CD4-positive, alpha-beta T cell (primary cell): ENCODE results near the gene WDFY2. TPM values are rescaled to one million over a fixed set of nuclear protein-coding genes. Genes with fewer than 3 reads are reported as not detected.

Experiments used
- ATAC-seq: fragments of 200-7000 bp; cut with Tn5 transposase; one replicate; pipeline ENCODE4 v1.10.0; 2022; ENCODE audit warnings: mild to moderate bottlenecking; ENCODE audit not compliant: poor library complexity
- CTCF ChIA-PET: fragments of 350-600 bp; sonication (Branson Sonifier 250); formaldehyde crosslinking; loops from one replicate; lab custom pipeline; 2021; ENCODE audit warnings: antibody characterized with exemption, inconsistent platforms; lab: Charles Lee
- POLR2A ChIA-PET: fragments of 350-600 bp; sonication (Branson Sonifier 250); formaldehyde crosslinking; loops from one replicate; lab custom pipeline; 2021; ENCODE audit warnings: antibody characterized with exemption, inconsistent platforms; lab: Charles Lee
- DNase-seq, 14 experiments: peaks; one replicate each; pipeline ENCODE4 v3.0.0-alpha.2; 2013 to 2020; ENCODE audit warnings: mixed read lengths in 2 of 14
- H3K27ac ChIP-seq, 2 donors: one replicate each; pipeline versions ENCODE4 v1.5.1 to v1.7.0; 2013; ENCODE audit warnings: low read length in 2 of 2, low read depth in 1 of 2, mild to moderate bottlenecking in 1 of 2
- H3K27me3 ChIP-seq, 2 experiments: 1 replicate in 1 of 2; 2 replicates in 1 of 2; pipeline versions ENCODE4 v1.6.1 to v1.7.0; 2013; ENCODE audit warnings: low read length in 2 of 2, control low read depth in 1 of 2, mild to moderate bottlenecking in 1 of 2, moderate library complexity in 1 of 2; ENCODE audit not compliant: insufficient read depth in 2 of 2, control insufficient read depth in 1 of 2
- H3K36me3 ChIP-seq: one replicate; pipeline ENCODE4 v1.6.1; 2013; ENCODE audit warnings: low read length, control low read depth; ENCODE audit not compliant: insufficient read depth
- H3K4me1 ChIP-seq: one replicate; pipeline ENCODE4 v1.6.1; 2013; ENCODE audit warnings: low read length, control low read depth; ENCODE audit not compliant: insufficient read depth
- H3K4me3 ChIP-seq: one replicate; pipeline ENCODE4 v1.5.1; 2013; ENCODE audit warnings: mild to moderate bottlenecking, low read length, moderate library complexity
- H3K9me3 ChIP-seq, 2 experiments: 1 replicate in 1 of 2; 2 replicates in 1 of 2; pipeline versions ENCODE4 v1.6.1 to v1.7.0; 2013; ENCODE audit warnings: low read length in 2 of 2, mild to moderate bottlenecking in 2 of 2, control low read depth in 1 of 2, moderate library complexity in 1 of 2; ENCODE audit not compliant: control insufficient read depth in 1 of 2, insufficient read depth in 1 of 2
- H3K27ac Mint-ChIP-seq: one replicate; pipeline ENCODE4 v1.8.0; 2020; ENCODE audit warnings: mixed read lengths
- H3K27me3 Mint-ChIP-seq: one replicate; pipeline ENCODE4 v1.8.0; 2021; ENCODE audit warnings: mixed read lengths
- H3K36me3 Mint-ChIP-seq: one replicate; pipeline ENCODE4 v1.8.0; 2021; ENCODE audit warnings: low read depth, mixed read lengths
- H3K4me1 Mint-ChIP-seq: one replicate; pipeline ENCODE4 v1.8.0; 2021; ENCODE audit warnings: low read depth, mixed read lengths
- H3K4me3 Mint-ChIP-seq: one replicate; pipeline ENCODE4 v1.8.0; 2020; ENCODE audit warnings: mild to moderate bottlenecking, mixed read lengths
- H3K9me3 Mint-ChIP-seq: one replicate; pipeline ENCODE4 v1.8.0; 2020; ENCODE audit warnings: mixed read lengths
- CTCF ChIP-seq: fragments of 200-600 bp; IDR thresholded peaks from one replicate; pipeline ENCODE4 v1.8.0; 2022; ENCODE audit warnings: antibody characterized with exemption, mild to moderate bottlenecking
- intact Hi-C, 2 experiments: fragments of 100-400 bp; cut with DNase I in 1 of 2; cut with micrococcal nuclease in 1 of 2; formaldehyde crosslinking; loops; one replicate each; pipeline versions ENCODE4 v1.15.1 to v1.9.0; 2023 to 2025; cut with DNase I, micrococcal nuclease
- total RNA-seq, 174 experiments: library from RNA in 2 of 174; stranded (reverse) in 2 of 174; gene quantifications; one replicate each; pipeline ENCODE4 v1.2.3 and lab custom pipeline; 2021 to 2026

WDFY2 gene
- total RNA-seq, 2 experiments from 2014 or later, result 21.4 to 21.9 TPM

DNA sequence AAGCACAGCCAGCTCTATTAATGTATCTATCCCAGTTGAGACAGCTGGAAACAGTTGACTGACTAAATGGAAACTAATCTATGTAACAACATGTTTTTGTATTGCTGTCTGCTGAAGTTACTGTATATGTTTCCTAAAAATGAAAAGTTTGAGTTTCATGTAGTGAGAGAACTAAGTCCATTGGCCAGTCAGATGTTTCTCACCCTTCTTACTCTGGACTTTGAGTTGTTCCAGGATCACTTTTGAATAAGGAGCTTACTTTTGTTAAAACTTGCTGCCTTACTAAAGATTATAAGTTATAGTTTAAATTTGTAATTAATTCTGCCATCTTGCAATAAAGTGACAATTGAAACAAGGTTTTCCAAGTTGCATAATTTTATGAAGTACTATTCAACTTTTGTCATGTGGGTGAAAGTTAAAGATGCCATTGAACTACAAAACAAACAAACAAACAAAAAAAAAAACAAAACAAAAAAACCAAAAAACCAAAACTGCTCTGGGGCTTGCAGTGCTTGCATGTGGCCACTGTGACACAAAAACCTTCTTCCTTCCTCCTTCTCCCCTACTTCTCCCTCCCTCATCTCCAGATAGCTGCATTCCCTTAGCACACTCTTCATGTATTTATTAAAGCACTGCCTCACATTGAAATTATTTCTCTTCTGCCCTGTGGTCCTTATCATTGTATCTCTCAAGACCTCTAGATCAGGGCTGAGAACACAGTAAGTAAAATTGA, 15.3 kb downstream of the WDFY2 start:
- no peak for ATAC-seq
- Mint-ChIP-seq H3K27me3 (no peaks in the 10 kb centered on the region), H3K27ac (no peak overlapping the region), H3K36me3 (peaks cover 6% of the 10 kb centered on the region), H3K4me3 (no peak overlapping the region), H3K4me1 (peaks cover 65% of the 10 kb centered on the region), H3K9me3 (no peaks in the 10 kb centered on the region)
- Histone ChIP-seq H3K4me1 (peaks cover 4% of the 10 kb centered on the region), H3K9me3 (no peaks in the 10 kb centered on the region), H3K27me3 (no peaks in the 10 kb centered on the region), H3K27ac (no peak overlapping the region), H3K4me3 (no peak overlapping the region), H3K36me3 (no peaks in the 10 kb centered on the region)
- ChIA-PET CTCF (interaction anchor here (1.2 kb wide), 1 partner anchor 45 kb away, joined by 3 read pairs; no protein-coding TSS in a partner anchor), POLR2A (interaction anchor here (0.9 to 1.6 kb wide), 2 partner anchors 15 to 146 kb away, joined by 3 to 5 read pairs; no protein-coding TSS in a partner anchor)
- TF ChIP-seq CTCF, result no peak
- intact Hi-C loops, result no loop called here
- DNase-seq, result no peak

DNA sequence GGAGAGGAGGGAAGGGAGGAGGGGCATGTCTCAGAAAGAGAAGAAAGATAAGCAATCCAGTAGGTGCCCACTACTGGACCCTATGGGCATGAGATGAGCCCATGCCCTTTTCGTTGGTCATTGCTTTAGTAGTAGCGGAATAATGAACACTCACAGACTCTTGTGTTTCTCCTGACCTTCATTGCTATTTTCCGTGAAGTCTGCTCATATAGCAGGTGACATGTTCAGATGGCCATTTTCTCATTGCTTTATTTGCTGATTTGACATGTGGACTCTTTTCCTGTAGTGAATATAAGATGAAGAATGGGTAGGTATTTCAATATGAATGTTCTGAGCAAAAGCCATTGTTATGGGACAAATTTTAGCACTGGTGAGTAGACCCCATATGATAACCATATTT, 16.4 kb downstream of the WDFY2 start:
- no peak for TF ChIP-seq CTCF
- ATAC-seq (no peak), DNase-seq (no peak)
- Histone ChIP-seq H3K4me3 (no peak overlapping the region), H3K27me3 (no peaks in the 10 kb centered on the region), H3K36me3 (no peaks in the 10 kb centered on the region), H3K27ac (no peak overlapping the region), H3K9me3 (no peaks in the 10 kb centered on the region), H3K4me1 (peaks cover 4% of the 10 kb centered on the region)
- H3K4me1 Mint-ChIP-seq, result peaks cover 54% of the 10 kb centered on the region
- CTCF ChIA-PET, result interaction anchor here (1.2 kb wide), 1 partner anchor 44 kb away, joined by 3 read pairs; no protein-coding TSS in a partner anchor
- H3K27ac Mint-ChIP-seq, result no peak overlapping the region
- peaks cover 6% of the 10 kb centered on the region for H3K36me3 Mint-ChIP-seq
- no peak overlapping the region for H3K4me3 Mint-ChIP-seq
- H3K9me3 Mint-ChIP-seq, result no peaks in the 10 kb centered on the region
- intact Hi-C loops, result no loop called here
- POLR2A ChIA-PET, result interaction anchor here (1.6 kb wide), 1 partner anchor 147 kb away, joined by 5 read pairs; no protein-coding TSS in a partner anchor
- H3K27me3 Mint-ChIP-seq, result no peaks in the 10 kb centered on the region

GRCh38 chr13:51601601-51602565, 17.6 kb downstream of the WDFY2 start:
- Mint-ChIP-seq H3K27ac (no peak overlapping the region), H3K27me3 (no peaks in the 10 kb centered on the region), H3K9me3 (no peaks in the 10 kb centered on the region), H3K4me3 (no peak overlapping the region), H3K4me1 (peaks cover 46% of the 10 kb centered on the region), H3K36me3 (peaks cover 6% of the 10 kb centered on the region)
- H3K27ac ChIP-seq, result no peak overlapping the region
- ChIA-PET POLR2A (interaction anchor here (0.8 kb wide), 1 partner anchor 149 kb away, joined by 4 read pairs; the partner anchor contains the start of gene INTS6), CTCF (no interaction called here)
- H3K36me3 ChIP-seq, result no peaks in the 10 kb centered on the region
- DNase-seq (no peak), ATAC-seq (no peak)
- peaks cover 4% of the 10 kb centered on the region for H3K4me1 ChIP-seq
- no peaks in the 10 kb centered on the region for H3K9me3 ChIP-seq
- intact Hi-C loops, result no loop called here
- no peaks in the 10 kb centered on the region for H3K27me3 ChIP-seq
- TF ChIP-seq CTCF, result no peak
- no peak overlapping the region for H3K4me3 ChIP-seq
